PC-9 (cell line): Measurements from ENCODE around the gene TMEM86A. TPM values are rescaled to one million over a fixed set of nuclear protein-coding genes. Genes with fewer than 3 reads are reported as not detected.

Experiments used
- BruUV-seq: library from RNA; stranded (reverse); fragments of 400-500 nt; replicated peaks from 2 replicates; lab custom pipeline; 2021; lab: Mats Ljungman, UMichigan
- CTCF ChIA-PET: fragments of 300-600 bp; sonication (Branson Sonifier 250); formaldehyde crosslinking; loops from one replicate; lab custom pipeline; 2022; ENCODE audit warnings: antibody characterized with exemption; lab: Charles Lee
- POLR2A ChIA-PET: fragments of 300-600 bp; sonication (Branson Sonifier 250); formaldehyde crosslinking; loops from one replicate; lab custom pipeline; 2022; ENCODE audit warnings: antibody characterized with exemption; ENCODE audit not compliant: unreplicated experiment; lab: Charles Lee
- DNase-seq, 2 experiments: peaks; one replicate each; pipeline versions ENCODE4 v3.0.0 to v3.0.0-alpha.2; 2015 to 2022; ENCODE audit warnings: mixed read lengths in 1 of 2
- H2AFZ ChIP-seq: fragments of 200-600 bp; sonication (generic); 2 replicates; pipeline ENCODE4 v1.8.1; 2017; ENCODE audit warnings: antibody characterized with exemption
- H3F3A ChIP-seq: fragments of 200-600 bp; sonication (generic); 2 replicates; pipeline ENCODE4 v1.8.1; 2017; ENCODE audit warnings: antibody characterized with exemption, mild to moderate bottlenecking, low read depth; ENCODE audit not compliant: insufficient read depth
- H3K27ac ChIP-seq: fragments of 200-600 bp; sonication (generic); 2 replicates; pipeline ENCODE4 v1.6.1; 2016; ENCODE audit warnings: mixed run types
- H3K27me3 ChIP-seq: fragments of 200-600 bp; sonication (generic); 2 replicates; pipeline ENCODE4 v1.6.1; 2016; ENCODE audit warnings: low read depth, mixed run types; ENCODE audit not compliant: insufficient read depth
- H3K36me3 ChIP-seq: fragments of 200-600 bp; sonication (generic); 2 replicates; pipeline ENCODE4 v1.6.1; 2016; ENCODE audit warnings: low read depth, mixed run types
- H3K4me1 ChIP-seq: fragments of 200-600 bp; sonication (generic); replicated peaks from 2 replicates; pipeline ENCODE4 v1.6.1; 2016; ENCODE audit warnings: mixed run types; ENCODE audit not compliant: insufficient read depth
- H3K4me2 ChIP-seq: fragments of 200-600 bp; sonication (generic); 2 replicates; pipeline ENCODE4 v1.6.1; 2017; ENCODE audit warnings: mixed run types
- H3K4me3 ChIP-seq: fragments of 200-600 bp; sonication (generic); 2 replicates; pipeline ENCODE4 v1.6.1; 2016; ENCODE audit warnings: mixed run types
- H3K79me2 ChIP-seq: fragments of 200-600 bp; sonication (generic); 2 replicates; pipeline ENCODE4 v1.6.1; 2017; ENCODE audit warnings: low read depth, mixed run types
- H3K9me2 ChIP-seq: fragments of 200-600 bp; sonication (generic); 2 replicates; pipeline ENCODE4 v1.8.1; 2017; ENCODE audit warnings: mild to moderate bottlenecking; ENCODE audit not compliant: insufficient read depth
- H3K9me3 ChIP-seq: fragments of 200-600 bp; sonication (generic); 2 replicates; pipeline ENCODE4 v1.8.1; 2016; ENCODE audit warnings: low read depth; ENCODE audit not compliant: insufficient read depth
- H4K20me1 ChIP-seq: fragments of 200-600 bp; sonication (generic); 2 replicates; pipeline ENCODE4 v1.8.1; 2017; ENCODE audit not compliant: insufficient read depth
- CTCF ChIP-seq: fragments of 200-600 bp; sonication (generic); conservative IDR thresholded peaks from 2 replicates; pipeline ENCODE4 v1.6.1; 2017; ENCODE audit warnings: mixed run types, antibody characterized with exemption, mild to moderate bottlenecking, moderate library complexity
- EZH2 ChIP-seq: fragments of 200-600 bp; sonication (generic); IDR thresholded peaks from 2 replicates; pipeline ENCODE4 v1.8.0; 2017; ENCODE audit warnings: antibody characterized with exemption, low read depth
- intact Hi-C: fragments of 100-400 bp; cut with micrococcal nuclease; formaldehyde crosslinking; loops from one replicate; pipeline ENCODE4 v1.10.0; 2022; ENCODE audit not compliant: unreplicated experiment
- total RNA-seq: library from RNA; stranded (reverse); gene quantifications from 2 replicates; pipeline ENCODE4 v1.2.3, GENCODE V29; 2021

The TMEM86A gene
- total RNA-seq, 1 experiment from 2014 or later: 2.1 TPM

- H3K4me3 ChIP-seq: peak overlapping the region; percentile 81; the same call in 1 of the 2 replicates
- no TSS peak for BruUV-seq
- POLR2A ChIA-PET: interaction anchor here (0.6 kb wide), 1 partner anchor 1424 kb away, joined by 8 read pairs; no protein-coding TSS in a partner anchor
- intact Hi-C loops: no loop called here
- H3K36me3 ChIP-seq: no peaks in the 10 kb centered on the region
- no peak overlapping the region for H3K27ac ChIP-seq
- H4K20me1 ChIP-seq: no peaks in the 10 kb centered on the region
- no peaks in the 10 kb centered on the region; the same call in 1 of the 2 replicates for H3K9me2 ChIP-seq
- no peak overlapping the region for H2AFZ ChIP-seq
- peaks cover 35% of the 10 kb centered on the region for H3K4me1 ChIP-seq
- H3K9me3 ChIP-seq: no peaks in the 10 kb centered on the region
- CTCF ChIA-PET: no interaction called here
- no peaks in the 10 kb centered on the region for H3K27me3 ChIP-seq
- no peak for TF ChIP-seq CTCF
- TF ChIP-seq EZH2: no peak
- H3K79me2 ChIP-seq: no peaks in the 10 kb centered on the region
- peak overlapping the region; percentile 90 for H3K4me2 ChIP-seq
- H3F3A ChIP-seq: peaks cover 23% of the 10 kb centered on the region; the same call in 1 of the 2 replicates
- no peak for DNase-seq
Measured at GRCh38 chr11:18699848-18700261, 1.3 kb downstream of the TMEM86A start.

GRCh38 chr11:18700375-18700774, 1.8 kb downstream of the TMEM86A start:
- peaks cover 35% of the 10 kb centered on the region for H3K4me1 ChIP-seq
- ChIA-PET POLR2A (no interaction called here), CTCF (no interaction called here)
- H3K79me2 ChIP-seq: no peaks in the 10 kb centered on the region
- H3K9me3 ChIP-seq: no peaks in the 10 kb centered on the region
- TF ChIP-seq CTCF (no peak), EZH2 (no peak)
- intact Hi-C loops: no loop called here
- no peak overlapping the region for H2AFZ ChIP-seq
- H3K9me2 ChIP-seq: no peaks in the 10 kb centered on the region; the same call in 1 of the 2 replicates
- peak overlapping the region; percentile 90 for H3K4me2 ChIP-seq
- H3K36me3 ChIP-seq: no peaks in the 10 kb centered on the region
- BruUV-seq: no TSS peak
- peaks cover 18% of the 10 kb centered on the region; the same call in 1 of the 2 replicates for H3F3A ChIP-seq
- H3K27ac ChIP-seq: no peak overlapping the region
- H3K4me3 ChIP-seq: no peak overlapping the region
- H4K20me1 ChIP-seq: no peaks in the 10 kb centered on the region
- peak; percentile 86 to 95 for DNase-seq
- H3K27me3 ChIP-seq: no peaks in the 10 kb centered on the region

- Histone ChIP-seq H3K36me3 (no peaks in the 10 kb centered on the region), H3K9me2 (no peaks in the 10 kb centered on the region; the same call in 1 of the 2 replicates), H3K4me2 (peak overlapping the region; percentile 90), H3K9me3 (no peaks in the 10 kb centered on the region), H3K79me2 (no peaks in the 10 kb centered on the region), H3F3A (peaks cover 15% of the 10 kb centered on the region; the same call in 1 of the 2 replicates), H4K20me1 (no peaks in the 10 kb centered on the region), H3K4me3 (no peak overlapping the region), H2AFZ (no peak overlapping the region), H3K27me3 (no peaks in the 10 kb centered on the region), H3K4me1 (peaks cover 35% of the 10 kb centered on the region), H3K27ac (no peak overlapping the region)
- ChIA-PET POLR2A (no interaction called here), CTCF (no interaction called here)
- intact Hi-C loops: no loop called here
- no peak for DNase-seq
- no TSS peak for BruUV-seq
- TF ChIP-seq CTCF (no peak), EZH2 (no peak)
Measured at GRCh38 chr11:18700872-18701271, 2.3 kb downstream of the TMEM86A start.
